HG03066 (cell line): ENCODE data around the gene EVA1B.

Experiments used
- ATAC-seq: cut with Tn5 transposase; IDR thresholded peaks from one replicate; pipeline ENCODE4 v1.9.1; 2021; ENCODE audit warnings: low read depth; ENCODE audit not compliant: unreplicated experiment

Gene EVA1B

GRCh38 chr1:36320767-36321118 lies 2.7 kb downstream of the EVA1B start:
- no peak for ATAC-seq

- ATAC-seq = no peak
Observed at GRCh38 chr1:36320291-36320761, 3.1 kb downstream of the EVA1B start.

DNA sequence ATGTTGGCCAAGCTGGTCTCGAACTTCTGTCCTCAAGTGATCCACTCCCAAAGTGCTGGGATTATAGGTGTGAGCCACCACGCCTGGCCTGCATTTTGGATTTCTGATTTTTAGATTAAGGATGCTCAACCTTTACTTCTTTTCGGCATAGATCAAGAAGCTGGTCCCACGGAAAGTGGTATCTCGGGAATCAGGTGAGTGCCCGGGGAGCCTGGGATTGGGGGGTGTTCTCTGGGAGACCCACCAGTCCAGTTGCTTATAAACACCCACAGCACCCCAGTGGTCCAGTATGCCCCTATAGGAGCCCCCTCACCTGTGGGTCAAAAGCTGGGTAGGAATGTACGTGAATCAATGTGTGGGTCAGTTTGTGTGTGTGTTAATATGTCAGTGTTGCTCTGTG lies 14.0 kb downstream of the EVA1B start:
- no peak for ATAC-seq

DNA sequence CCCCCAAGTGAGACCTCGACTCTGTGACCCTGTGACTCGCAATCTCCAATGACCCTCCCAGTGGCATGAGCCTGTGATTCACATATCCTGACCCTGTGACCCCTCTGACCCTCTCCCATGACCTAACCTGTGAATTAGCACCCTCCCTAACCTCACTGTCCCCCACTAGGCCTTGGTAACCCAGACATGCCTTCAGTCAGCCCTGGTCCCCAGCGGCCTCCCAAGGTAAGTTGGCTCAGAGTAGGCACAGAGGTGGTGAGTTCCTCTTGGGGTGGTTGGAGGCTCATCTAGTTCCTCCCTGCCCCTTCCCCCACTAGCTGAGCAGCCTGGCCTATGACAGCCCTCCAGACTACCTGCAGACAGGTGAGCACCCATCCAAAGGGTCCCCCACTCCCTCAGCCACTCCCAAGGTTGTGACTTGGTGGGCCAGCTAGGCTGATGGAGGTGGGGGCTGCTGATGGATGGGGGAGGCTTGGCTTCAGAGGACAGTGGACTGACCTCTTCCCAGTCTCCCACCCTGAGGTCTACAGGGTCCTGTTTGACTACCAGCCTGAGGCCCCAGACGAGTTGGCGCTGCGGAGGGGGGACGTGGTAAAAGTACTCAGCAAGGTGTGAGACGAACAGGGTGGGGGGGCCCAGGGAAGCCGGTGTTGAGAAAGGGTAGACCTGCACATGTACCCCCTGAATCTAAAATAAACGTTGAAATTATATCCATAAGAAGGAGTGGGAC lies 15.7 kb downstream of the EVA1B start:
- ATAC-seq = no peak

- peak; percentile 97 for ATAC-seq
Observed at GRCh38 chr1:36306902-36307456, 16.5 kb downstream of the EVA1B start.

- ATAC-seq = peak; percentile 29
Observed at GRCh38 chr1:36306210-36306901, 17.1 kb downstream of the EVA1B start, which contains the start of gene SH3D21. SH3D21 (plus strand) TSS chr1:36306368; CDS start chr1:36306421, 53 bp downstream.

DNA sequence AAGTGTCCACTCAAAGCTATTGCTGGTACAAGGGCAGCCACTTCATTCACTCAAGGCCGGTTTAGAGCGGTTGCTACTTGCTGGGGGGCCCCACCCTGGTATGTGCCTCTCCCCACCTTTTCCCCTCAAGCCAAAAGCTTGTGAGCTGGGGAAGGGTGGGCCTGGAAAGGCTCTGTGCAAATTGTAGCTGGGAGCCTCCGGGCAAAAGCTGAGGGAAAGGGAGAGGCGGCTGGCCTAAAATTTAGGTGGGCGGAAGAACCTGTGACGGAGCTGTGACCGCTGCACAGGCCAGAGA lies 17.6 kb downstream of the EVA1B start:
- ATAC-seq = no peak

DNA sequence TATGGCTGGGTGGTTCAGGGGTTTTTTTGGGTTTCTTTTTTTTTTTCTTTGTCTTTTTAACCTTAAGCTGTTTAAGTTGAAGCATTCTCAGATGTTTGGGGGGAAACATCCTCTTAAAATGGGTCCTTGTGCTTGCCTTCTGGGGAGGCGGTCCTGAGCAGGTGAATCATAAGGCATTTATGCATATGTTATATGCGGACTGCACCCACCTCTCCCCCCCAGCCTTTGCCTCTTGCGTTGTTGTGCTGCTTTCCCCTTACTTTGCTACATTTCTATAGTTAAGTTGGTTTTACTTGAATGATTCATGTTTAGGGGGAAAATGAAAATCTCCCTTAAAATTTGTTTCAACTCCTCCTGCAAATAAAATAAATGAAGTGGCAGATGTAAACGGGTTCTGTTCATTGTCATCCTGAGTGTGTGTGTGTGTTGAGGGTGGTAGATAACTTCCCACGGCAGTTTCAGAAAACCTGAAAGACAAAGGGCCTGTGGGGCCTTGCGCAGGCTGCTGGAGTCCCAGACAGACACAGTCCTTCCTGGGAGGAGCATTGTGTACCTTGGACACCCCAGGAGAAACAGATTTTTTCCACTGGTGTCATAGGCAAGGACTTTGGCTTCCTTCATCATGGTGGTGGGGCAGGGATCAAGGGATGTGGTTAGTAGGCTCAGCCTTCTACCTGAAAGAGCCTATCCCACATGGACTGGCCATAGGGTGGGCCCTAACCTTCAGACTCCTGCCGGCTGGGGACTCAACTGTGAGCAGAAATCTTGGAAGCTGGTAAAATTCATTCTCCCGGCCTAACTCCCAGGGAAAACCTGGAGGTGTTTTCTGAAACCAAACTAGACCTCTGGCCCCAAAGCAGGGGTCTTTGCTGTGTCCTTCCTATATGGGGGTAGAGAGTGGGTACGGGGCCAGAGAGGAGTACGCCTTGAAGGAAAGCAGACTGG lies 18.2 kb downstream of the EVA1B start:
- ATAC-seq = no peak

GRCh38 chr1:36304521-36304920 lies 18.9 kb downstream of the EVA1B start:
- no peak for ATAC-seq

DNA sequence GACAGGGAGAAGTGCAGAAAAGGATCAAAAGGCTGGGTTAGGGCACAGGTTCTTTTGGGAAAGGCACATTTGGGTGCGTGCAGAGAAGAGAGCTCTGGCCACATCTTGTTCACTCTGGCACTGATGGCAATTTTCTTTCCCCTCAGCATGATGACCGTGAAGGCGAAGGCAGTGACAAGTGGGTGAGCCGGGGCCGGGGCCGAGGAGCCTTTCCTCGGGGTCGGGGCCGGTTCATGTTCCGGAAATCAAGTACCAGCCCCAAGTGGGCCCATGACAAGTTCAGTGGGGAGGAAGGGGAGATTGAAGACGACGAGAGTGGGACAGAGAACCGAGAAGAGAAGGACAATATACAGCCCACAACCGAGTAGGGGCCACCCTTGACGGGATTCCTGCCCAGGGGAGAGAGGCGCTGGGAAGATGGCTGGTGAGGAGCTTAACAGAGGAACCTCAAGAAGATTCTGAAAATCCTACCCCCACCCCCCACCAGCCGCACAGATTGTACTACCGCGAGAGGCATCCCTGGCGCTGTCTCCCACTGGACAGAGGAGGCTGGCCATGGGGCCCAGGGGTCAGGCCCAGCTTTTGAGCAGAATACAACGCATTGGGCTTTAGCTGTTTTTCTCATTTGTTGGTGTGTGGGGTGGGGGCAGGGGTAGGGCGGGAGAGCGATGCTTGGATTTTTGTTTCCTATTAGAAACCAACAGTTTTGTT lies 19.6 kb downstream of the EVA1B start:
- no peak for ATAC-seq

- ATAC-seq = no peak
Observed at GRCh38 chr1:36303244-36303643, 20.2 kb downstream of the EVA1B start.

- ATAC-seq = no peak
Observed at GRCh38 chr1:36301220-36301619, 22.2 kb downstream of the EVA1B start.

DNA sequence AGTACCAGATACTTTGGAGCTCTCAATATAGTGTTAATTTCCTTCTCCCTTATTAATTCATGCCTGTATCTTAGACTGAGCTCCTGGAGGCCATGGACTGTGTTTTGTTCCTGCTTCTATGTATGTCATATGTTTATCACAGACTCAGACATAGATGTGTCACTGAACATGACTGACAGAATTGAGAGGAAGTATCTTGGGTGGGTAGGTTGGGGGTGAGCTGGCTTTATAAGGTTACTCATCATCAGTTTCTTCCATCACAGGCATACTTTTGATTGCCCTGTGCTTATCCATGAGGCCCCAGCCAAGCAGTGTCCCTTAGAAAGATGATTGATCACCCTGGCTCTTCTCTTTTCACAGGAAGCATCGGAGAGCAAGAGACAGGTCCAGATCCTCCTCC lies 22.9 kb downstream of the EVA1B start:
- ATAC-seq = no peak

DNA sequence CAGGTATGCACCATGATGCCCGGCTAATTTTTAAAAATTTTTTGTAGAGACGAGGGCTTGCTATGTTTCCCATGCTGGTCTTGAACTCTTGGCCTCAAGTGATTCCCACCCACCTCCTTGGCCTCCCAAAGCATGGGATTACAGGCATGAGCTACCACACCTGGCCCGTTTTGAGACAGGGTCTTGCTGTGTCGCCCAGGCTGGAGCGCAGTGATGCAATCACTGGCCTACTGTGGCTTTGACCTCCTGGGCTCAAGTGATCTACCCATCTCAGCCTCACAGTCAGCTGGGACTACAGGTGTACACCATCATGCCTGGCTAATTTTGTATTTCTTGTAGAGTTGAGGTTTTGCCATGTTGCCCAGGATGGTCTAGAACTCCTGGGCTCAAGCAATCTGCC lies 24.8 kb downstream of the EVA1B start:
- ATAC-seq = no peak

- ATAC-seq = no peak
Observed at GRCh38 chr1:36297062-36297461, 26.4 kb downstream of the EVA1B start.

DNA sequence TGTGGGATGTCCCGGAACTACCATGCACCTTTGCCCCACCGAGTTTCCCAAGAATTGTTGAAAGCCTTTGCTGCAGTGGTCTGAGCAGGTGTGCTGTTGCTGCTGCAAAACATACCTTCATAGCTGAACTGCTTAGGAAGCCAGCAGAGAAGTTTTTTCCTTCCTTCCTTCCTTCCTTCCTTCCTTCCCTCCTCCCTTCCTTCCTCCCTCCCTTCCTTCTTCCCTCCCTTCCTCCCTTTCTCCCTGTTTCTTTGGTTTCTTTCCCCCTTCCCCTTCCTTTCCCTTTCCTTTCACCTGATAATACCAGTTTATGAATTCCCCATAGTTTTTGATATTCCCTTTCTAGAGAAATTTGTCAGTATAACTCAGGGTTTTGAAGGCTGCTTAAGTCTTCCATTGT lies 28.1 kb downstream of the EVA1B start:
- ATAC-seq = no peak

DNA sequence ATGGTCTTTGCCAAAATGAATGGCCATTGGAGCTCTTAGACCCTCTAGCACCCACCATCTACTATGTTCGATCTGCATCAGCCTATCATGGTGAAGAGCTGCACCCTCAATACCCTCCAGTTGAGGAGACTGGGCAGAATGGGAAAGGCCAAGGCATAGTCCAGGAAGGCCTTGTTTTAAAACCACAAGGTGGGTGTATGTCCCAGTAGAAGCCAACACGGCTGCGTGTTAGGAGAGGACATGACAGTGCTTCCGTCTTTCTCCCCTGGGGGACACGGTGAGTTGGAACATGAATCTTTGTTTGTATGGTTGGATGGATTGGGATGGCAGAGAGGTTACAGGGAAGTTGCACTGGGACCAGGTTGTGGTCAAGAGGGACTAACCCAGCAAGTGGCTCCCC lies 35.9 kb downstream of the EVA1B start:
- no peak for ATAC-seq

- ATAC-seq = no peak
Observed at GRCh38 chr1:36286802-36287201, 36.6 kb downstream of the EVA1B start.

DNA sequence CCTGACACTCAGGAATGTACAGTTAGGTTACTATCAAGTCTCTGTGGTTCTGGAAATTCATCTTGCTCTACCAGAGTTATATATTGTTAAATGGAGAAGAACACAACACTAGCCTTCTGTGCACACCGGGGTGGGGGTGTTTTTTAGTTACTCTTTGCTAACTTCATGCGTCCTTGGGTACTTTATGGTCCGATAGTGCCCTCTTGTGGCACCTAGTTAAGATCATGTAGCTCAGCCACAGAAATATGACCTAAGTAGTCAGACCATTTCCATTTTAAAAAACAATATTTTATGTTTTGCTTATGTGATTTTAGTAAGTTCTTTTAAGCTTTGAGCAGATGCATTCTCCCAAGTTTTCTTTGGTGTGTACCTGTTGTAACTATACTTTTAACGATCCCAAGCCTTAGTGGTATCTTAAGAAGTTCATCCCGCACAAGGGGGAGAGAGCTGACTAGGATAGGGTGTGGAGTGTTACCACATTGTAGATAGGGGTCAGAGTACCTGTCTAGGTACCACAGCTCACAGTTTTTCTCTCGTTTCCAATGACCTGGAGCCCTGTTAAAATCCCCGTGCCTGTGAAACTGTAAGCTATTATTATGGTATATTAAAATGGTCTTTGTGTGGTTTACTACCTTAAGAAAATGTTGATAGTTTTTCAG lies 37.9 kb downstream of the EVA1B start:
- no peak for ATAC-seq

GRCh38 chr1:36284517-36284916 lies 38.9 kb downstream of the EVA1B start:
- no peak for ATAC-seq
